GM19324 (cell line): ENCODE measurements around the gene TYW1.
"Not testable (repeated sequence)": the region's sequence is repeated elsewhere in the genome, so short reads cannot be mapped to it uniquely, and the experiment has no call there.

Experiments used
- ATAC-seq: cut with Tn5 transposase; IDR thresholded peaks from one replicate; pipeline ENCODE4 v1.9.1; 2021; ENCODE audit warnings: mild to moderate bottlenecking, moderate library complexity; ENCODE audit not compliant: unreplicated experiment, low FRiP score

The TYW1 gene

DNA sequence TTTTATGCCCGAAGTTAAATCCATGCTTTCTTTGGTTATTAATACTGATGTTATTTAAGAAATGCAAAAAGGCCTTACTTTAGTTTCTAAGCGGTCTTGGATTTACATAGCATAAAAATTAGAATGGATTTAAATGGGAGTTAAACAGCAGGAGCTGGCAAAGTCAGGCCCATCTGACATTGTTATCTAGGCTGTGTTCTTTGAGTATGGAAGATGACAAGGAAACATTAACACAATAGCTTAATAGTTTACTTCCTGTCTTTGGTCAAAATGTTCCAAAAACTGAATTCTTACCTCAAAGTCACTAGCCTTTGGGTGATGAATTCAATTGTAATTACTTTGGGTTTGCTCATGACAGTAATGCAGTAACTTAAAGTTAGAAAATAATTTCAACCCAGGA is 123.9 kb downstream of the TYW1 start:
- ATAC-seq = not testable (repeated sequence)

DNA sequence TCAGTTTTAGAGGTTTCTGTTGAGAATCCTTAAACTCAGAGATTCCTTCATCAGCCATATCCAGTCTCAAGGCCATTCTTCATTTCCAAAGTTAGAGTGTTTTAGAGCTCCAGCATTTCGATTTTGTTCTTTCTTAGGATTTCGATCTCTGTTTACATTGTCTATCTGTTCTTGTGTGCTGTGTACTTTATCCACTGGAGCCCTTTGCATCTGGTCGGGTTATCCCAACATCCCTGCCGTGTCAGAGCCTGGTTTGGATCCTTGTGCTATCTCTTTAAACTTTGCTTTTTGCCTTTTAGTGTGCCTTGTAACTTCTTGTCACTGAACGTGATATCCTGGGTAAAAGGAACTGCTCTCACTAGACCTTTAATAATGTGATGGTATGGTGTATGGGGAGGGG is 131.6 kb downstream of the TYW1 start:
- ATAC-seq = not testable (repeated sequence)

DNA sequence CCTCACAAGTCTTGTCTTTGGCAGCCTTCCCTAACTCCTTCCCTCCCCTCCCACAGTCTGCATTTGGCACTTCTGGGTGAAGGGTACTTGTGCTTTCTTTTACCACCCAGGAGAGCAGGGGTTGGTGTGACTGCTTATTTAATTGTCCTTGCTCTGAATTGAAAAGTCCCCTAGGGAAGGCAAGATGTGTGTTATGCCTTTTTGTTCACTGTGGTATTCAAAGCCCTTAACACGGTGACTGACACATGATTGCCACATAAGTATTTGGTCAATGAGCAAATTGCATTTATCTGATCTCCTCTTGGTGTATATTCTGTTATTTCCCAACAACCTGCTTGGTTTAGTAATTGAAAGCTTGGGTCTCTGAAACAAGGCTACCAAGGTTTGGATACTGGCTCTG is 134.1 kb downstream of the TYW1 start:
- ATAC-seq = not testable (repeated sequence)

DNA sequence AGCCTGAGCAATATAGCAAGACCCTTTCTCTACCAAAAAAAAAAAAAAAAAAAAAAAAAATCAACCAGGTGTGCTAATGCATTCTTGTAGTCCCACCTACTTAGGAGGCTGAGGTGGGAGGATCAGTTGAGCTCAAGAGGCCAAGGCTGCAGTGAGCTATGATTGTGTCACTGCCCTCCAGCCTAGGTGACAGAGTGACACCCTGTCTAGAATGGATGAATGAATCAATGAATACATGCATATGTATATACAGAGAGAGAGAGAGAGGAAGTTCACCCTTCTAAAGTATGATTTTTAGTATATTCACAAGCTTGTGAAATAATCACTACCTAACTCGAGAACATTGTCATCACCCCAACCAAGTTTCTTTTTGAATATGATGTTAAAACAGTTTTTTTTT is 138.3 kb downstream of the TYW1 start:
- ATAC-seq = not testable (repeated sequence)

DNA sequence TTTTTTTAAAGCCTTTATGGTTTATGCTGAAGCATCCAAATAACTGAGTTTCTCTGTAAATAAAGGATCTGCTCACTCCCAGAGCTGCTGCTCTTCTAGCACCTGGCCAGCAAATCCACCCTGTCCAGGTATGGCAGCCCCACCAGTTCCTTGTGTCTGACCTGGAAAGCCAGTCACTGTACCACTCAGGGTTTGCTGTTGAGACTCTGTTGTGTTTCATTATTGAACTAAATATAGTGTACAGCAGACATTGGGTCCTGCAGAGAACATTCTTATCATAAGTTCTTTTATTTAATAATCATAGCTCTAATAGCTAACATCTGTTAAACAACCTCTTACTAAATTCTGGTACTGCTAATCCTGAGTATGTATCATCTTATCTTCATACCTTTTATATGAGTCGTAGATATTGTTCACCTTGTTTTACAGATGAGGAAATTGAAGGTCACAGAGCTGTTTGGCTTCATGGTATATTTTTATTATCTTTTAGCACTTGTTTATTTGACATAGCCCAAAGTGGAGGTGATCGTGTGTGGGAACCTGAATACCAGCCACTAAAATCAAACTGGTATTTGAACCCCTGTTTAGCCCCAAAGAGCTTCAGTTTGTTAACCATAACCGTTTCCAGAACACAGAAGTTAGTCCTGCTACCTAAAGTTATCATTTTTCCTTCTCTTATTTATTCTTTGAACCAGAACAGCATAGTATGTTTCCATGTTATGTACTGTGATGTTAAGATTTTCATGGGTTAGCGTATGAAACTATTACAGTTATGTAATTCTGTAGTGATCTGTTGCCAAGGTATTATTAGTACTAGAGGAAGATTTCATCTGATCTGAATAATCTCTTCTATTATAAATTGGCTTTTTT is 139.2 kb downstream of the TYW1 start:
- not testable (repeated sequence) for ATAC-seq

DNA sequence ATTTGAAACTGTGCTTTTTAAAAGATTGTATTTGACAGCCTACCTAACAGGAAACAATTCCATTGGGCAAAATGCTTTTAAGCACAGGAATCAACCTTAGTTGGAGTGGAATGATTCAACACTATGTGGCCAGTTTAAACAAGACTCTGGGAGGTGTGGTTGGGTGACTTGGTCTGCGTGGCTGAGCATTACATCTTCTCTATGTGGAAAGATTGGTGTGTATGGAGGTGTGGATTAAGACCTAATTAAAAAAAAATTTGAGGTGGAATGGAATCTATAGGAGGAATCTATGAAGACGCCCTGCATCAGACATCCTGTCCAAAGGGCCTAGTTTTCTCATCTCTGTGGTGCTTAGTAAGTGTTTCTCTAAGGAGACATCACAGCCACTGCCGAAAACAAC is 140.9 kb downstream of the TYW1 start:
- ATAC-seq = not testable (repeated sequence)

DNA sequence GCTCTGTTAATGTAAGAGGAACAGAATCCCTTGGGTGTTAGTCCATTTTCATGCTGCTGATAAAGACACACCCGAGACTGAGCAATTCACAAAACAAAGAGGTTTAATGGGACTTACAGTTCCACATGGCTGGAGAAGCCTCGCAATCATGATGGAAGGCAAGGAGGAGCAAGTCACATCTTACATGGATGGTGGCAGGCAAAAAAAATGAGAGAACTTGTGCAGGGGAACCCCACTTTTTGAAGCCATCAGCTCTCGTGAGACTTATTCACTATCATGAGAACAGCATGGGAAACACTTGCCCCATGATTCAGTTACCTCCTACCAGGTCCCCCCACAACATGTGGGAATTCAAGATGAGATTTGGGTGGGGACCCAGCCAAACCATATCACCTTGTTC is 143.2 kb downstream of the TYW1 start:
- not testable (repeated sequence) for ATAC-seq

DNA sequence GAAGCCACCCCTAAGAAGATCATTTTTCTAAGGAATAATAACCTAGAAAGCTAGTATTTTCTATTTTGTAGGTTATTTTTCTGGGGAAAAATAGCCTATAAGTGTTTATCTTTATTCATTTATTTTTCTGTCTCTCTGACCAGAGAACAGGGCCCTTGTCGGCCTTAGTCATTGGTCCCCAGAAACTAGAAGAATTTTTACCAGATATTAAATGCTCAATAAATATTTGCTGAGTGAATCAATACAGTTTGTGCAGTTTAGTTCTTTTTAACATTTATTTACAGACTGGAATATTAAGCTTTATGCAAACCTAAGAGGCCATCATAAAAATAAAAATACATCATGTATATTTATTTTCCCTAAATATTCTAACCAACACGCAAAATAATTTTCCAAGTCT is 144.4 kb downstream of the TYW1 start:
- not testable (repeated sequence) for ATAC-seq

DNA sequence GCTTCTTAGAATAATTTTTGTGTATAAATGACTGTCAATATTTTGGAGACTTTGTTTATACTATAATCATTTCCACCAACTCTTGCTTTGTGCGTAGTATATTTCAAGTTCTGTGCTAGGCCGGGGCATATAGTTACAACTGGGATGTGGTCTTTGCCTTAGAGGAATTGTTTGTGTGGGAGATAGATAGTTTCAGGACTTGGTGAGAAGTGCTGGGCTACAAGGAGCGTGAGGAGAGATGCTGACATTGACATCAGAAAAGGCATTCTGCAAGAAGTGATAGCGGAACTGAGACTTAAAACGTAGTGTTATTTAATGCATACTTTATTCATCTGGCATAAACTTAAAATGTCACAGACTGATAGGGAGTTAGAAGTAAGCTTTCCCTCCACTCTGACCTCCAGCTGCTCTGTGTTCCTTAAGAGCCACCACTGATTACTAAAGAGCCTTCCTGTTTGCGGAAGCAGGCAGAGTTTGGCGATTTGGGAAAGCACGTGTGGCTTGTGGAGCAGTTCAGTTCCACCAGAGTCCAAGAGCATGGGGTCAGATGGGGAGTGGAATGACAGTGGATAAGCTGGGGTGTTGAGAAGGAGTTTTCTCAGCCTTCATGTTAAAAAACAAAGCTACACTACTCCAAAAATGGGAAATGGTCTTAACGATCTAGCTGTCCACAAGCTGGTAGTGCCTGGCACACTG is 146.6 kb downstream of the TYW1 start:
- not testable (repeated sequence) for ATAC-seq

DNA sequence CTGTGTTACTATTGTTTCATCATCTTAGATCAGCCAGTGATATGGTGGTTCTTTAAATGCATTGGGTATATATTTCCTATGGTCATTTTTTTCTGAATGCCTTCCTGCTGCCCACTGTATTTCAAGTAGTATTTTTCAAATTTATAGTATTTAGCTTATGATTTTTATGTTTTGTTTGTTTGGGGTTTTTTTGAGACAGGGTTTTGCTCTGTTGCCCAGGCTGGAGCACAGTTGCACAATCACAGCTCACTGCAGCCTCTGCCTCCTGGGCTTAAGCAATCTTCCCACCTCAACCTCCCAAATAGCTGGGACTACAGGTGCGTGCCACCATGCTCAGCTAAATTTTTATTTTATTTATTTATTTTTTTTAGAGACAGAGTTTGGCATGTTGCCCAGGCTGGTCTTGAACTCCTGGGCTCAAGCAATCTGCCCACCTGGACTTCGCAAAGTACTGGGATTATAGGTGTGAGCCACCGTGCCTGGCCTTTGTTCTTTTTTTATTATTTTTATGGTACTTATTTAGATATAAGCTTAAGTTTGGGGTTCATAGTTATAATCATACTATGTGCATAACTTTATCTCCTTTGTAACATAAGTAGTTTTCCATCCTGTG is 149.1 kb downstream of the TYW1 start:
- ATAC-seq = not testable (repeated sequence)

DNA sequence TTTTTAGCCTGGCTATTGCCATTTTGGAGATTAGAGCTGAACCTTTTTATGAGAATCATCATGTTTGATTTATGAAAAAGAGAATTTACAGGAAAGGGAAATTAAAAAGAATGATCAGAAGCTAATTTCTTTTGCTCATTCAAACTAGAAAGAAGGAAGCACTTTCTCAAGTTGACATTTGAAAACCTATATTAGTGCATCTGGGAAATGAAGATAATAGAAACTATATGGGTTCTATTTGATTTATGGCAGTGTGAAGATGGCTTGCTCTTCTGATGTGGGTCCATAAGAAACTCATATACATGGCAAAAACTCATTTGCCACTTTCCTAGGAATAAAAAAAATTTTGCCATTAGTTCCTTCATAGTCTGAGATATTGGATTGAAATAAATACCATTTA is 152.5 kb downstream of the TYW1 start:
- not testable (repeated sequence) for ATAC-seq

DNA sequence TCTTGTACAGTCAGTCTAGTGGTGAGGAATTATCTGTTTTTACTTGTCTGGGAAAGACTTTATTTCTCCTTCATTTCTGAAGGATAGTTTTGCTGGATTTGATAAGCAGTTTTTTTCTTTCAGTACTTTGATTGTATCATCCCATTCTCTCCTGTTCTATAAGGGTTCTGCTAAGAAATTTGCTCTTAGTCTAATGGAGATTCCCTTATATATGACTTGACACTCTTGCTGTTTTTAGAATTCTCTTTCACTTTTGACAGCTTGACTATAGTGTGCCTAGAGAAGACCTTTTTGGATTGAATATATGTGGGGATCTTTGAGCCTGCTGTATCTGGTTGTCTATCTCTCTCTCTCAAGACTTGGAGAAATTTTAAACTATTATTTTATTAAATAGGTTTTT is 157.7 kb downstream of the TYW1 start:
- not testable (repeated sequence) for ATAC-seq

DNA sequence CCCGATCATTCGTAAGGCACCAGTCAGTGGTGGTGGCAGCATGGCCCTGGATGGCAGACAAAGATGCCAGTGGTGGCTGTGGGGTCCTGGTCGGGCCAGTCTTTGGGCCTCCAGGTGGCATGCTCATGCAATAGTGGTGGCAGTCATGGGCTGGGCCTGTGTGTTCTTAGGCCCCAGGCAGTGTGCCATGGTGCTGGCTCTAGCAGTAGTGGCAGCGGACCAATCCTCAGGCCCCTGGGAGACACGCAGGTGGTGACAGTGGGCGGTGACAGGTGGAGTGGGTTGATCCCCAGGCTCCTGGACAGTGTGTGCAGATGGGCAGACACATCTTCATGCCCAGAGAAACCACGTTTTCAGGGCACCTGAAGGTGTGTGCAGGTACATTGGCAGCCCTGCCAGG is 159.4 kb downstream of the TYW1 start:
- ATAC-seq = not testable (repeated sequence)

DNA sequence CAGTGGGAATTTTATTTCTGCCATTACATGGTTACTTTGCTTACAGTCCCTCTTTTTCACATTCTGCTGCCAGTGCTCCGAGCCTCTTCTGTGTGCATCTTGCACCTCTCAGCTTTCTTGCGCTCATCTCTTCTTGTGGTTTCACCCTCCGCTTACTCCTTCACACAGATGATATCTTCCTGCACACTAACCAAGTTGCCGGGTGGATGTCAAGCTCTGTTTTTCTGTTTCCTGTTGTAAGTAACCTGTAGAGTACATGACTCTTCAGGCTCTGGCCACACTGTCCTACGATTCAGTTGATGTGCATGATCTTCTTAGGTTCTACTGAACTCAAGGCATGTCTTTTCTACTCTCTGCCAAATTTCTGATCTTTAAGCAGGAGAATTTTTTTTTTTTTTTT is 166.7 kb downstream of the TYW1 start:
- ATAC-seq = not testable (repeated sequence)

DNA sequence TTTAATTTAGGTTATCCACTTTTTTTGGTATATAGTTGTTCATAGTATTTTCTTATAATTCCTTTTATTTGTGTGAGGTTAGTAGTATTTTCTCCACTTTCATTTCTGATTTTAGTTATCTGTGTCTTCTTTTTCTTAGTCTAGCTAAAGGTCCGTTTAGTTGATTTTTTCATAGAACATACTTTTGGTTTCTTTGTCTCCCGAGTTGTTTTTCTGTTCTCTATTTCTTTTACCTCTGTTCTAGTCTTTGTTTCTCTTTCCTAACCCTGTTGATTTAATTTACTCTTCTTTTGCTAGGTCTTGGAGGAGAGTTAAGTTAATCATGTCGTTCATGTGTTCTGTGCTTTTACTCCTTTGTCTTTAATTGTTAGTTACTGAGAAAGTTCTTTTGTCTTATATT is 174.5 kb downstream of the TYW1 start:
- ATAC-seq = peak; percentile 86

DNA sequence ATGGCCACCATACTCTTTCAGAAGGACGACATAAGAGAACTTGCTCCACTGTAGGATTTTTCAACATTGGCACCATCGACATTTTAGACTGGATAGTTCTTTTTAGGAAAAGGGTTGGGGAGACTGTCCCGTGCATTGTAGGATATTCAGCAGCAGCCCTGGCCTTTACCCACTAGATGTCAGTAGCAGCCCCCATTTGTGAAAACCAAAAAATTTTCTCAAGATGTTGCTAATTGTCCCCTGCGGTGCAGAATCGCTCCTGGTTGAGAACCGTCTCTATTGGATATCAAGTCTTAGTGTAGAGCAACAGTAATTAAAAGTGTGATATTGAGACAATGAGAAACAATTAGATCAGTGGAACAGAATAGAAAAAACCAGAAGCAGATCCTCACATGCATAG is 180.1 kb downstream of the TYW1 start:
- not testable (repeated sequence) for ATAC-seq

DNA sequence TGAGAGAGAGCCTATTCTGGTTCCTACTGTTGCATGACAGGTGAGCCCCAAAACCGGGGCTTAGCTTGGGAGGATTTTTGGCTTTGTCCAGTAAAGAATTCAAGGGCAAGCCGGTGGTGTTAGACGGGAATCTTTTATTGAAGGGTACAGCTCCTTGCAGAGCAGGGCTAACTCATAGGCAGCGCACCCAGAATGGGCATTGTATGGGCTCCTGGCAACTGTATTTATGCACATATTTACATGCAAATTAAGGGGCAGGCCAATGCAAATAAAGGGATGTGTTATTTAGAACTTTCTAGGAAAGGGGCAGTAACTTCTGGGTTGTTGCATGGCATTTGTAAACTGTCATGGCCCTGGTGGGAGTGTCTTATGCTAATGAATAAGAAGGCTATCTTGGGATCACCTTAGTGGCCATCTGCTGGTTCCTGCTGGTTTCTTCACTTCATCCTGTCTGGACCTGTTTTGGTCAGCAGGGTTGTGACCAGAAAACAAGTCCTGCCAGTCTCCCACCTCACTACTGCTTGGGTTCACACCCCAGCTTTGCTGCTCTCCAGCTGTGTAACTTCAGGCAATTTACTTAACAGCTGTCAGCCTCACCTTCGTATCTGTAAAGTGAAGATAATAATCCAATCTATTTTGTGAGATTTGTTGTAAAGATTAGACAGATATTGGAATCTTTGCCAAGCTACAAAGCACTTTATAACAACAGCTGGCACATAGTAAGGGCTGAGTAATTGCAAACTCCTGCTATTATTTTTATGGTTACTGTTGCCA is 182.5 kb downstream of the TYW1 start:
- ATAC-seq = not testable (repeated sequence)

DNA sequence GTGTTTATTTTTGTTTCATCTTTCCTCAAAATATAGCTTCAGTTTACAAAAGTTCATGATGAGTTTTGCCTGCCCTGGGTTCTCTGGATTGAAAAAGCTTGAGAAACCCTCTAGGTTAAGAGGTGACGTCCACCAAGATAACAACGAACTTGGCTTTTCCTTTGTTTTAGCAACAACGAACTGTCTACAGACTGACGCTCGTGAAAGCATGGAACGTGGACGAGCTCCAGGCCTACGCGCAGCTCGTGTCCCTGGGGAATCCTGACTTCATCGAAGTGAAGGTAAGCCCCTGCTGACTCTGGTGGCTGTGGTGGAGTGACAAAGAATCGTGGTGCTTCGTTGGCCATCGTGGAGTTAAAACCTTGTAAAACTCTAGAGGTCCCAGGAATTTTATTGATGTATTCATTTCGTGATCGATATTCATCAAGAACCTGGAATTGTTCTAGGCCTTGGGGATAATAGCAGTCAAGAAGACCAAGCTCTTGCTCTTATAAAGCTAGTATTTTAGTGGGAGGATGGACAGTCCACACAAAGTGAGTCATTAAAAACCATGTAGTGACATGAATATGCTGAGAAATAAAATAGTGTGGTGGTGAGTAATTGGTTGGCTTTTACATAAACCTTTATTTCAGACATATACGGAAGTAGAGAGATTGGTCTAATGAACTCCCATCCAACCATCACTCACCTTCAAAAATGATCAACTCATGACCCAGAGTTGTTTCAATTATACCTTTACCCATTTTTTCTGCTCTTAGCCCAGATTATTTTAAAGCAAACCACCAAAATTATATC is 186.5 kb downstream of the TYW1 start:
- ATAC-seq = not testable (repeated sequence)

DNA sequence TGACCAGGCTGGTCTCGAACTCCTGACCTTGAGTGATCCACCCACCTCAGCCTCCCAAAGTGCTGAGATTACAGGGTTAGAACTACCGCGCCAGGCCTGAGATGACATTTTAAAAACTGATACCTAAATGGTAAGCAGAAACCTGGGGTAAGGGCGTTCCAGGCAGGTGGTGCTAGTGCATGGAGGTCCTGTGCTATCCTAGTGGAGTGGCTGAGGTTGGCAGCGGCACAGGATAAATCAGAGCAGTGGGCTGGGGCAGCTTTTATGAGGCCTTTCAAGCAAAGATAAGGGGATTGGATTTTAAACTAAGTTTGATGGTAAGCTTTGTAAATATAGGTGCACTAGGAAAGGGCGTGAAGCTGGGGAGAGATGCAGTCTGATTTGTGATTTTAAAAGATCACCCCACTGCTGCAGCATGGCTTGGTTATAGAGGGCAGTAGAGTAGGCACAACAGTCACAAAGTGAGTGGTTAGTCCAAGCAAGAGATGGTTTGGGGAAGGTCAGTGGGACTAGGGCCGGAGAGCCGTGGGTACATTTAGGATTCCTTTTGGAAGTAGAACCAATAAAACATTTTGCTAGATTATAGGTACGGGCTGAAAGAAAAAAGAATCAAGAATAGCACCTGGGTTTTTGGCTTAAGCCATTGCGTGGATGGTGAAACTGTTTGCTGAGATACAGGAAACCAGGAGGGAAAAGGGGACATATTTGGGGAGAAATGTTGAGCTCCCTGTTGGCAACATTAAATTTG is 188.5 kb downstream of the TYW1 start:
- not testable (repeated sequence) for ATAC-seq
